DND-41 (cell line): ENCODE results near the gene IGF2BP3.
"Not testable (repeated sequence)": the region's sequence is repeated elsewhere in the genome, so short reads cannot be mapped to it uniquely, and the experiment has no call there.

Source experiments
- EZH2 ChIP-seq: IDR thresholded peaks from 3 replicates; pipeline ENCODE4 v1.6.1; 2012; ENCODE audit warnings: borderline replicate concordance, low read depth, mild to moderate bottlenecking, moderate library complexity, low read length, inconsistent platforms; ENCODE audit not compliant: severe bottlenecking
- TF ChIP-seq, protein P1 (sequence below): IDR thresholded peaks from 2 replicates; pipeline ENCODE4 v1.5.1; 2012; ENCODE audit warnings: borderline replicate concordance, low read length, moderate library complexity, mild to moderate bottlenecking; ENCODE audit not compliant: poor library complexity, severe bottlenecking; ENCODE audit errors: extremely low read depth

DNA sequence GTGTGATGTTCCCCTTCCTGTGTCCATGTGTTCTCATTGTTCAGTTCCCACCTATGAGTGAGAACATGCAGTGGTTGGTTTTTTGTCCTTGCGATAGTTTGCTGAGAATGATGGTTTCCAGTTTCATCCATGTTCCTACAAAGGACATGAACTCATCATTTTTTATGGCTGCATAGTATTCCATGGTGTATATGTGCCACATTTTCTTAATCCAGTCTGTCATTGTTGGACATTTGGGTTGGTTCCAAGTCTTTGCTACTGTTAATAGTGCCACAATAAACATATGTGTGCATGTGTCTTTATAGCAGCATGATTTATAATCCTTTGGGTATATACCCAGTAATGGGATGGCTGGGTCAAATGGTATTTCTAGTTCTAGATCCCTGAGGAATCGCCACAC, 72.2 kb downstream of the IGF2BP3 start:
- TF ChIP-seq, protein P1, sequence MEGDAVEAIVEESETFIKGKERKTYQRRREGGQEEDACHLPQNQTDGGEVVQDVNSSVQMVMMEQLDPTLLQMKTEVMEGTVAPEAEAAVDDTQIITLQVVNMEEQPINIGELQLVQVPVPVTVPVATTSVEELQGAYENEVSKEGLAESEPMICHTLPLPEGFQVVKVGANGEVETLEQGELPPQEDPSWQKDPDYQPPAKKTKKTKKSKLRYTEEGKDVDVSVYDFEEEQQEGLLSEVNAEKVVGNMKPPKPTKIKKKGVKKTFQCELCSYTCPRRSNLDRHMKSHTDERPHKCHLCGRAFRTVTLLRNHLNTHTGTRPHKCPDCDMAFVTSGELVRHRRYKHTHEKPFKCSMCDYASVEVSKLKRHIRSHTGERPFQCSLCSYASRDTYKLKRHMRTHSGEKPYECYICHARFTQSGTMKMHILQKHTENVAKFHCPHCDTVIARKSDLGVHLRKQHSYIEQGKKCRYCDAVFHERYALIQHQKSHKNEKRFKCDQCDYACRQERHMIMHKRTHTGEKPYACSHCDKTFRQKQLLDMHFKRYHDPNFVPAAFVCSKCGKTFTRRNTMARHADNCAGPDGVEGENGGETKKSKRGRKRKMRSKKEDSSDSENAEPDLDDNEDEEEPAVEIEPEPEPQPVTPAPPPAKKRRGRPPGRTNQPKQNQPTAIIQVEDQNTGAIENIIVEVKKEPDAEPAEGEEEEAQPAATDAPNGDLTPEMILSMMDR: not testable (repeated sequence)
- TF ChIP-seq EZH2: not testable (repeated sequence)
